Caco-2 (cell line): ENCODE data around the gene ADCY4. TPM values are rescaled to one million over a fixed set of nuclear protein-coding genes. Genes with fewer than 3 reads are reported as not detected.

ENCODE experiments used
- BruUV-seq: library from RNA; stranded (reverse); fragments of 400-500 nt; replicated peaks from 2 replicates; lab custom pipeline; 2021; lab: Mats Ljungman, UMichigan
- CTCF ChIA-PET: fragments of 300-600 bp; sonication (Branson Sonifier 250); formaldehyde crosslinking; loops from one replicate; lab custom pipeline; 2022; ENCODE audit warnings: antibody characterized with exemption; lab: Charles Lee
- POLR2A ChIA-PET: fragments of 300-600 bp; sonication (Branson Sonifier 250); formaldehyde crosslinking; loops from one replicate; lab custom pipeline; 2022; ENCODE audit warnings: antibody characterized with exemption; lab: Charles Lee
- DNase-seq, 2 experiments: peaks; one replicate each; pipeline versions ENCODE4 v3.0.0 to v3.0.0-alpha.2; 2020 to 2022
- H3K27me3 ChIP-seq: replicated peaks from 2 replicates; pipeline ENCODE4 v1.6.0; 2011; ENCODE audit warnings: low read length; ENCODE audit not compliant: control insufficient read depth, insufficient read depth
- H3K36me3 ChIP-seq: 2 replicates; pipeline ENCODE4 v1.5.1; 2011; ENCODE audit warnings: low read length; ENCODE audit not compliant: control insufficient read depth, insufficient read depth
- H3K4me1 ChIP-seq: fragments of 250-450 bp; sonication (Bioruptor Pico); 2 replicates; pipeline ENCODE4 v1.5.1; 2020; ENCODE audit warnings: mild to moderate bottlenecking
- H3K4me3 ChIP-seq: 2 replicates; pipeline ENCODE4 v1.5.1; 2011; ENCODE audit warnings: low read depth, mild to moderate bottlenecking, control low read depth, low read length
- H3K9me3 ChIP-seq: fragments of 250-450 bp; sonication (Bioruptor Pico); 2 replicates; pipeline ENCODE4 v1.5.1; 2020; ENCODE audit warnings: mild to moderate bottlenecking, moderate library complexity
- H3K27ac Mint-ChIP-seq: one replicate; pipeline ENCODE4 v1.8.0; 2022; ENCODE audit warnings: mixed read lengths; ENCODE audit not compliant: unreplicated experiment
- H3K27me3 Mint-ChIP-seq: one replicate; pipeline ENCODE4 v1.8.0; 2022; ENCODE audit warnings: mixed read lengths; ENCODE audit not compliant: insufficient read depth, unreplicated experiment
- H3K36me3 Mint-ChIP-seq: one replicate; pipeline ENCODE4 v1.8.0; 2022; ENCODE audit warnings: mild to moderate bottlenecking, mixed read lengths; ENCODE audit not compliant: insufficient read depth, unreplicated experiment
- H3K4me1 Mint-ChIP-seq: one replicate; pipeline ENCODE4 v1.8.0; 2022; ENCODE audit warnings: low read depth, mixed read lengths; ENCODE audit not compliant: unreplicated experiment
- H3K4me3 Mint-ChIP-seq: one replicate; pipeline ENCODE4 v1.8.0; 2022; ENCODE audit warnings: mild to moderate bottlenecking, moderate library complexity, mixed read lengths; ENCODE audit not compliant: unreplicated experiment
- H3K9me3 Mint-ChIP-seq: one replicate; pipeline ENCODE4 v1.8.0; 2022; ENCODE audit warnings: mixed read lengths; ENCODE audit not compliant: unreplicated experiment
- CTCF ChIP-seq, 2 experiments: fragments of 200-600 bp in 1 of 2; IDR thresholded peaks; 1 replicate in 1 of 2; 2 replicates in 1 of 2; pipeline versions ENCODE4 v1.5.1 to v1.8.0; 2011 to 2022; ENCODE audit warnings: antibody characterized with exemption in 1 of 2, control low read depth in 1 of 2, inconsistent platforms in 1 of 2, low read depth in 1 of 2, low read length in 1 of 2, mild to moderate bottlenecking in 1 of 2, moderate library complexity in 1 of 2; ENCODE audit not compliant: insufficient read depth in 1 of 2, severe bottlenecking in 1 of 2, unreplicated experiment in 1 of 2
- intact Hi-C: fragments of 100-400 bp; cut with micrococcal nuclease; formaldehyde crosslinking; loops from one replicate; pipeline ENCODE4 v1.10.0; 2022; ENCODE audit not compliant: unreplicated experiment
- total RNA-seq: library from RNA; stranded (reverse); gene quantifications from 2 replicates; pipeline ENCODE4 v1.2.3, GENCODE V29; 2022

Gene ADCY4
- total RNA-seq, 1 experiment from 2014 or later = 0.57 TPM

GRCh38 chr14:24274101-24274543, 60.7 kb downstream of the ADCY4 start:
- Mint-ChIP-seq H3K4me3 (no peak overlapping the region), H3K36me3 (no peaks in the 10 kb centered on the region)
- POLR2A ChIA-PET = no interaction called here

GRCh38 chr14:24273422-24273998, 61.4 kb downstream of the ADCY4 start:
- CTCF ChIA-PET = no interaction called here
- POLR2A ChIA-PET = no interaction called here
- H3K4me1 Mint-ChIP-seq = peaks cover 11% of the 10 kb centered on the region

More at GRCh38 chr14:24274101-24274543, 60.7 kb downstream of the ADCY4 start:
- H3K27ac Mint-ChIP-seq = no peak overlapping the region
- TF ChIP-seq CTCF (IDR thresholded peaks at IDR 0.05; ENCODE audit: insufficient read depth in 1 of 2, low read depth in 1 of 2, low read length in 1 of 2, severe bottlenecking in 1 of 2, unreplicated experiment in 1 of 2) = no peak
- H3K4me1 Mint-ChIP-seq = peaks cover 11% of the 10 kb centered on the region
- Histone ChIP-seq H3K4me3 (no peak overlapping the region), H3K4me1 (peaks cover 5% of the 10 kb centered on the region), H3K9me3 (no peaks in the 10 kb centered on the region), H3K27me3 (no peaks in the 10 kb centered on the region), H3K36me3 (no peaks in the 10 kb centered on the region)
- intact Hi-C loops = no loop called here
- DNase-seq = no peak
- BruUV-seq = no TSS peak
- CTCF ChIA-PET = interaction anchor here (0.7 kb wide), 1 partner anchor 85 kb away, joined by 9 read pairs; no protein-coding TSS in a partner anchor
- H3K27me3 Mint-ChIP-seq = no peaks in the 10 kb centered on the region
- no peaks in the 10 kb centered on the region for H3K9me3 Mint-ChIP-seq

GRCh38 chr14:24272467-24272866, 62.4 kb downstream of the ADCY4 start:
- Histone ChIP-seq H3K36me3 (no peaks in the 10 kb centered on the region), H3K4me3 (no peak overlapping the region), H3K4me1 (peaks cover 5% of the 10 kb centered on the region), H3K27me3 (no peaks in the 10 kb centered on the region), H3K9me3 (no peaks in the 10 kb centered on the region)
- no peak for TF ChIP-seq CTCF (IDR thresholded peaks at IDR 0.05; ENCODE audit: insufficient read depth in 1 of 2, low read depth in 1 of 2, low read length in 1 of 2, severe bottlenecking in 1 of 2, unreplicated experiment in 1 of 2)
- H3K36me3 Mint-ChIP-seq = peaks cover under 1% of the 10 kb centered on the region
- H3K4me3 Mint-ChIP-seq = peak overlapping the region; percentile 76
- H3K9me3 Mint-ChIP-seq = no peaks in the 10 kb centered on the region
- BruUV-seq = no TSS peak
- H3K27me3 Mint-ChIP-seq = no peaks in the 10 kb centered on the region
- ChIA-PET CTCF (interaction anchor here (0.6 to 1.9 kb wide), 3 partner anchors 20 to 36 kb away, joined by 3 to 42 read pairs (median 9); partner anchors contain the start of gene TINF2), POLR2A (interaction anchor here (2.1 kb wide), 1 partner anchor 30 kb away, joined by 39 read pairs; the partner anchor contains the start of gene TINF2)
- intact Hi-C loops = no loop called here
- DNase-seq = no peak
- H3K4me1 Mint-ChIP-seq = peaks cover 11% of the 10 kb centered on the region
- peak overlapping the region; percentile 74 for H3K27ac Mint-ChIP-seq

More at GRCh38 chr14:24273422-24273998, 61.4 kb downstream of the ADCY4 start:
- H3K27ac Mint-ChIP-seq = no peak overlapping the region
- BruUV-seq = no TSS peak
- no peaks in the 10 kb centered on the region for H3K27me3 ChIP-seq
- H3K36me3 Mint-ChIP-seq = no peaks in the 10 kb centered on the region
- H3K36me3 ChIP-seq = no peaks in the 10 kb centered on the region
- H3K4me3 Mint-ChIP-seq = no peak overlapping the region
- no peak for TF ChIP-seq CTCF (IDR thresholded peaks at IDR 0.05; ENCODE audit: insufficient read depth in 1 of 2, low read depth in 1 of 2, low read length in 1 of 2, severe bottlenecking in 1 of 2, unreplicated experiment in 1 of 2)
- H3K9me3 Mint-ChIP-seq = no peaks in the 10 kb centered on the region
- H3K4me1 ChIP-seq = peaks cover 5% of the 10 kb centered on the region
- H3K27me3 Mint-ChIP-seq = no peaks in the 10 kb centered on the region
- DNase-seq = no peak
- intact Hi-C loops = no loop called here
- no peak overlapping the region for H3K4me3 ChIP-seq
- no peaks in the 10 kb centered on the region for H3K9me3 ChIP-seq
